Endothelial cell of umbilical vein (primary cell): Measurements from ENCODE around the gene MAP1S. TPM values are rescaled to one million over a fixed set of nuclear protein-coding genes. Genes with fewer than 3 reads are reported as not detected.

Source experiments
- BruUV-seq: library from RNA; stranded (reverse); fragments of 400-500 nt; replicated peaks from 2 replicates; lab custom pipeline; 2021; lab: Mats Ljungman, UMichigan
- CTCF ChIA-PET: fragments of 300-600, 350-600 bp; sonication (Branson Sonifier 250); formaldehyde crosslinking; loops from one replicate; lab custom pipeline; 2021; ENCODE audit warnings: antibody characterized with exemption, inconsistent platforms; lab: Charles Lee
- POLR2A ChIA-PET: fragments of 300-600, 350-600 bp; sonication (Branson Sonifier 250); formaldehyde crosslinking; loops from one replicate; lab custom pipeline; 2021; ENCODE audit warnings: antibody characterized with exemption, inconsistent platforms; lab: Charles Lee
- DNase-seq: peaks from one replicate; pipeline ENCODE4 v3.0.0-alpha.2; 2011; ENCODE audit warnings: low read depth, low spot score
- FAIRE-seq: peaks from 2 replicates; lab custom pipeline; 2011; peaks lifted over from hg19 to GRCh38; lab: Jason Lieb, UNC
- H2AFZ ChIP-seq: 2 replicates; pipeline ENCODE4 v1.6.0; 2012; ENCODE audit warnings: low read depth, low read length, control low read depth, inconsistent platforms
- H3K27ac ChIP-seq: 2 replicates; pipeline ENCODE4 v1.5.1; 2011; ENCODE audit warnings: low read depth, mild to moderate bottlenecking, control low read depth, low read length, moderate library complexity; ENCODE audit not compliant: insufficient read depth
- H3K27me3 ChIP-seq, 2 experiments: 2 replicates each; pipeline versions ENCODE4 v1.6.0 to v1.6.1; 2011; ENCODE audit warnings: low read length in 2 of 2, mixed read lengths in 1 of 2; ENCODE audit not compliant: control insufficient read depth in 2 of 2, insufficient read depth in 2 of 2
- H3K36me3 ChIP-seq, 2 experiments: 2 replicates in 1 of 2; 3 replicates in 1 of 2; pipeline ENCODE4 v1.5.1; 2011; ENCODE audit warnings: low read length in 2 of 2, mild to moderate bottlenecking in 1 of 2, moderate library complexity in 1 of 2; ENCODE audit not compliant: control insufficient read depth in 2 of 2, insufficient read depth in 2 of 2; ENCODE audit errors: extremely low read depth in 1 of 2
- H3K4me1 ChIP-seq: 3 replicates; pipeline ENCODE4 v1.5.1; 2011; ENCODE audit warnings: mild to moderate bottlenecking, low read length; ENCODE audit not compliant: control insufficient read depth, insufficient read depth; ENCODE audit errors: extremely low read depth
- H3K4me2 ChIP-seq: 2 replicates; pipeline ENCODE4 v1.6.1; 2011; ENCODE audit warnings: low read length, control low read depth, mixed read lengths; ENCODE audit not compliant: insufficient read depth
- H3K4me3 ChIP-seq, 3 experiments: fragments of 200-600 bp in 1 of 3; sonication (generic), shearing (Covaris generic) in 1 of 3; replicated peaks in 1 of 3; 2 replicates each; pipeline ENCODE4 v1.5.1; 2011 to 2016; ENCODE audit warnings: control low read depth in 3 of 3, low read length in 3 of 3, mild to moderate bottlenecking in 2 of 3, inconsistent platforms in 1 of 3, low read depth in 1 of 3, moderate library complexity in 1 of 3; ENCODE audit not compliant: insufficient read depth in 1 of 3
- H3K79me2 ChIP-seq: 2 replicates; pipeline ENCODE4 v1.6.0; 2012; ENCODE audit warnings: low read length, inconsistent platforms; ENCODE audit not compliant: control insufficient read depth, insufficient read depth
- H3K9ac ChIP-seq: replicated peaks from 2 replicates; pipeline ENCODE3; 2011; ENCODE audit warnings: low read length, control low read depth; ENCODE audit not compliant: insufficient read depth; ENCODE audit errors: extremely low read depth
- H3K9me1 ChIP-seq: replicated peaks from 3 replicates; pipeline ENCODE4 v1.6.0; 2011; ENCODE audit warnings: mild to moderate bottlenecking, low read length; ENCODE audit not compliant: control insufficient read depth, insufficient read depth; ENCODE audit errors: extremely low read depth
- H3K9me3 ChIP-seq: replicated peaks from 2 replicates; pipeline ENCODE4 v1.5.1; 2012; ENCODE audit warnings: low read length, inconsistent platforms; ENCODE audit not compliant: control insufficient read depth, insufficient read depth
- H4K20me1 ChIP-seq: replicated peaks from 2 replicates; pipeline ENCODE3; 2011; ENCODE audit warnings: mild to moderate bottlenecking, low read length; ENCODE audit not compliant: control insufficient read depth, insufficient read depth; ENCODE audit errors: extremely low read depth
- EZH2 ChIP-seq: IDR thresholded peaks from 2 replicates; pipeline ENCODE4 v1.6.1; 2012; ENCODE audit warnings: borderline replicate concordance, low read depth, mild to moderate bottlenecking, moderate library complexity, low read length, inconsistent platforms; ENCODE audit not compliant: severe bottlenecking
- FOS ChIP-seq: IDR thresholded peaks from 2 replicates; pipeline ENCODE4 v1.6.1; 2011; ENCODE audit warnings: mild to moderate bottlenecking, low read length, moderate library complexity, borderline replicate concordance; ENCODE audit not compliant: insufficient read depth
- GATA2 ChIP-seq: IDR thresholded peaks from 2 replicates; pipeline ENCODE4 v1.7.0; 2011; ENCODE audit warnings: low read depth, mild to moderate bottlenecking, moderate library complexity, mixed read lengths, low read length; ENCODE audit not compliant: insufficient read length, insufficient read depth
- JUN ChIP-seq: IDR thresholded peaks from 2 replicates; pipeline ENCODE4 v1.6.1; 2011; ENCODE audit warnings: borderline replicate concordance, low read depth; ENCODE audit not compliant: insufficient read length, insufficient read depth
- MYC ChIP-seq: IDR thresholded peaks from one replicate; pipeline ENCODE4 v1.6.1; 2011; ENCODE audit warnings: mild to moderate bottlenecking, low read depth, low read length
- POLR2A ChIP-seq: IDR thresholded peaks from 2 replicates; pipeline ENCODE4 v1.6.1; 2012; ENCODE audit warnings: low read depth, mild to moderate bottlenecking, control low read depth, low read length
- POLR2AphosphoS5 ChIP-seq: IDR thresholded peaks from 2 replicates; pipeline ENCODE4 v1.6.1; 2012; ENCODE audit warnings: low read depth, mild to moderate bottlenecking, control low read depth, low read length, moderate library complexity; ENCODE audit not compliant: insufficient read depth
- dilution Hi-C: fragments of 300-500 bp; cut with MboI; formaldehyde crosslinking; loops from one replicate; pipeline ENCODE4 v1.15.0; 2019; ENCODE audit warnings: low sequenced_read_pairs; ENCODE audit not compliant: extremely low pct_ligation_motif_present
- intact Hi-C: fragments of 100-400 bp; cut with micrococcal nuclease; formaldehyde crosslinking; loops from one replicate; pipeline ENCODE4 v1.10.0; 2022
- polyA plus RNA-seq, 4 experiments: library from polyadenylated mRNA; depleted of rRNA in 3 of 4; stranded (reverse) in 3 of 4; unstranded in 1 of 4; fragments of >200 nt; gene quantifications; 2 replicates each; pipeline versions ENCODE4 v1.2.1 to v1.2.3, GENCODE V29; 2011 to 2012; ENCODE audit warnings: missing spikeins in 1 of 4
- total RNA-seq: library from RNA; stranded (reverse); gene quantifications from 2 replicates; pipeline ENCODE4 v1.2.3, GENCODE V29; 2021
- TF ChIP-seq, protein P1 (sequence below), 2 donors: IDR thresholded peaks; 1 replicate in 1 of 2; 2 replicates in 1 of 2; pipeline ENCODE4 v1.5.1; 2011; ENCODE audit warnings: low read length in 2 of 2, mild to moderate bottlenecking in 2 of 2, moderate library complexity in 2 of 2, control low read depth in 1 of 2, inconsistent platforms in 1 of 2, low read depth in 1 of 2; ENCODE audit not compliant: insufficient read depth in 1 of 2; ENCODE audit errors: extremely low read depth in 1 of 2
- TF ChIP-seq, protein P2 (sequence below): IDR thresholded peaks from 2 replicates; pipeline ENCODE4 v1.6.1; 2011; ENCODE audit not compliant: insufficient read depth, insufficient read length

Gene MAP1S
- total and polyA plus RNA-seq, 2 donors (not counting 3 experiments of a cell fraction or from before 2014, with no cell fraction given): 94.8 to 143 TPM

DNA sequence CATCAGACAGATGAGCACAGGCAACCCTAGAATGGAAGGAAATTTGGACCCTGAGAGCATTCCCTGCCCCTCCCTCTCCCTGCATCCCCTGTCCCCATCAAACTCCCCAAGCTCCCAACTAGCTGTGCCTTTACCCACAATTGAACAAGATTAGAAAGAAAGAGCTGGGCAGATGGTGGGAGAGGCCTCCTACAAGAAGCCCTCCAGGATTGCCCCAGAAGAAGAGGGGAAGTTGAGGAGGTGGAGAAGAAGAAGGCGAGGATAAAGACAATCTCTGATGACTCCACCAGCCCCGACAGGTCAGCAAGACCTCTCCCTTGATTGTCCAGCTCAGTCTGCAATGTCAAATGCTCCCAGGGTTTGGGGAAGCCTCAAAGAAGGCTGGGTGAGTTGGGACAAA lies 43.0 kb upstream of the MAP1S start:
- POLR2A ChIA-PET: no interaction called here
- H3K4me3 ChIP-seq: no peak overlapping the region
- dilution Hi-C loops: no loop called here

More for the DNA sequence above, 43.0 kb upstream of the MAP1S start:
- no peak overlapping the region for H3K4me2 ChIP-seq
- no peak for FAIRE-seq
- no peak overlapping the region for H2AFZ ChIP-seq
- no peak overlapping the region for H3K27ac ChIP-seq
- peaks cover 15% of the 10 kb centered on the region for H3K4me1 ChIP-seq
- H3K27me3 ChIP-seq: peaks cover 0 to 4% of the 10 kb centered on the region in 2 experiments
- TF ChIP-seq JUN (no peak), EZH2 (no peak), POLR2AphosphoS5 (no peak), MYC (no peak), POLR2A (no peak), GATA2 (no peak), FOS (no peak)
- TF ChIP-seq, protein P1, sequence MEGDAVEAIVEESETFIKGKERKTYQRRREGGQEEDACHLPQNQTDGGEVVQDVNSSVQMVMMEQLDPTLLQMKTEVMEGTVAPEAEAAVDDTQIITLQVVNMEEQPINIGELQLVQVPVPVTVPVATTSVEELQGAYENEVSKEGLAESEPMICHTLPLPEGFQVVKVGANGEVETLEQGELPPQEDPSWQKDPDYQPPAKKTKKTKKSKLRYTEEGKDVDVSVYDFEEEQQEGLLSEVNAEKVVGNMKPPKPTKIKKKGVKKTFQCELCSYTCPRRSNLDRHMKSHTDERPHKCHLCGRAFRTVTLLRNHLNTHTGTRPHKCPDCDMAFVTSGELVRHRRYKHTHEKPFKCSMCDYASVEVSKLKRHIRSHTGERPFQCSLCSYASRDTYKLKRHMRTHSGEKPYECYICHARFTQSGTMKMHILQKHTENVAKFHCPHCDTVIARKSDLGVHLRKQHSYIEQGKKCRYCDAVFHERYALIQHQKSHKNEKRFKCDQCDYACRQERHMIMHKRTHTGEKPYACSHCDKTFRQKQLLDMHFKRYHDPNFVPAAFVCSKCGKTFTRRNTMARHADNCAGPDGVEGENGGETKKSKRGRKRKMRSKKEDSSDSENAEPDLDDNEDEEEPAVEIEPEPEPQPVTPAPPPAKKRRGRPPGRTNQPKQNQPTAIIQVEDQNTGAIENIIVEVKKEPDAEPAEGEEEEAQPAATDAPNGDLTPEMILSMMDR (IDR thresholded peaks at IDR 0.05; ENCODE audit: extremely low read depth in 1 of 2, insufficient read depth in 1 of 2, low read depth in 1 of 2, low read length in 2 of 2): no peak
- TF ChIP-seq, protein P2, sequence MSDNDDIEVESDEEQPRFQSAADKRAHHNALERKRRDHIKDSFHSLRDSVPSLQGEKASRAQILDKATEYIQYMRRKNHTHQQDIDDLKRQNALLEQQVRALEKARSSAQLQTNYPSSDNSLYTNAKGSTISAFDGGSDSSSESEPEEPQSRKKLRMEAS: no peak
- no peaks in the 10 kb centered on the region for H3K9me1 ChIP-seq
- no peak for DNase-seq
- BruUV-seq: no TSS peak
- H3K79me2 ChIP-seq: no peaks in the 10 kb centered on the region
- no peaks in the 10 kb centered on the region for H3K9me3 ChIP-seq
- intact Hi-C loops: no loop called here
- CTCF ChIA-PET: interaction anchor here (1.4 kb wide), 1 partner anchor 235 kb away, joined by 3 read pairs; no protein-coding TSS in a partner anchor
- no peaks in the 10 kb centered on the region for H3K36me3 ChIP-seq
- no peak overlapping the region for H3K9ac ChIP-seq
- H4K20me1 ChIP-seq: no peaks in the 10 kb centered on the region
